SK-N-MC (cell line): ENCODE data around the gene SOX6.

ENCODE experiments used
- EZH2 ChIP-seq: fragments of 200-600 bp; sonication (generic); IDR thresholded peaks from one replicate; pipeline ENCODE4 v1.6.1; 2017; ENCODE audit warnings: antibody characterized with exemption
- FOXP2 ChIP-seq: optimal IDR thresholded peaks from 2 replicates; pipeline ENCODE3; 2011; ENCODE audit warnings: mild to moderate bottlenecking, moderate library complexity; ENCODE audit not compliant: insufficient read depth; ENCODE audit errors: extremely low read length, control extremely low read depth
- POLR2AphosphoS5 ChIP-seq: IDR thresholded peaks from 2 replicates; pipeline ENCODE4 v1.6.1; 2012; ENCODE audit warnings: mild to moderate bottlenecking, low read depth, low read length, borderline replicate concordance

GRCh38 chr11:16052750-16053149 is 303.6 kb downstream of the SOX6 start:
- no peak for TF ChIP-seq POLR2AphosphoS5
- TF ChIP-seq FOXP2, result no peak
- TF ChIP-seq EZH2, result no peak
